ENCODE data around the gene FBN1.

FBN1 gene

DNA sequence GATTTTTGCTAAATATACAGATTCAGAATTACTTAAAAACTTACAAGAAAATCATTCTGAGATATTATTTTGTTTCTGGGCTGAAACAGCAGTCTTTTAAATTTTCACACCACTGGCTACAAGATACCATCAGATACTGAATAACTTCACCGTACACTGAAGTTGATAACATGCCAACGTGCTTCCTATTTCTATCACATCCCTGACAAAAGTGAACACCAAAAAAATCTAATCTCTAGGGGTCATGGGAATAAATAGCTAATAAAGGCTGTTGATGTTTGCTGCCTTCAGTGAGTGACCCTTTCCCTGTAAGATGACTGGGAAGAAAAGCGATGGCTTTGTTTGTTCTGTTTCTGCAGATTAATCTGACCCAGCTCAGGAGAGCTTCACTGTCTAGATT is 193.8 kb downstream of the FBN1 start:
- TF ChIP-seq POLR2A (IDR thresholded peaks at IDR 0.05; ENCODE audit: low read length) (no peak), GATA1 (IDR thresholded peaks at IDR 0.05; ENCODE audit: low read depth, low read length) (no peak)

DNA sequence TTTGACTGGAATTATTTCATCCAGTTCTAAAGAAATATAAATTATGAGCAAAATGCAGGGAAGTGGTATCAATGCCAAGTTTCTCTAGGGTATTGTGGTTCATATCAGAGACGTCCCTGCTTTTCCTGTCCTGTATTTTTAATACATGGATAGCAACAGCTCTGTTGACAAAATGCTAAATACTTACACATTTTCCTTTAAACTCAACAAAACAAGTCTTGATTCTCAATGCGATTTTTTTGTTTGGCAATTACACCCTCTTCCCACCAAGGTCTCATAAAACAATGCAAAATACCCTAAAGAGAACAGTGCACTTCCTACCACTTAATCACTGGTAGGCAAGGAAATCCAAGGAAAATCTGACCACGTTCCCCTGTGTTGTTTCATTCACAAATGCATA is 194.3 kb downstream of the FBN1 start:
- TF ChIP-seq POLR2A (IDR thresholded peaks at IDR 0.05; ENCODE audit: low read length) (no peak), GATA1 (IDR thresholded peaks at IDR 0.05; ENCODE audit: low read depth, low read length) (no peak)
- no peak for DNase-seq

More for the DNA sequence above, 193.8 kb downstream of the FBN1 start:
- DNase-seq, result no peak

DNA sequence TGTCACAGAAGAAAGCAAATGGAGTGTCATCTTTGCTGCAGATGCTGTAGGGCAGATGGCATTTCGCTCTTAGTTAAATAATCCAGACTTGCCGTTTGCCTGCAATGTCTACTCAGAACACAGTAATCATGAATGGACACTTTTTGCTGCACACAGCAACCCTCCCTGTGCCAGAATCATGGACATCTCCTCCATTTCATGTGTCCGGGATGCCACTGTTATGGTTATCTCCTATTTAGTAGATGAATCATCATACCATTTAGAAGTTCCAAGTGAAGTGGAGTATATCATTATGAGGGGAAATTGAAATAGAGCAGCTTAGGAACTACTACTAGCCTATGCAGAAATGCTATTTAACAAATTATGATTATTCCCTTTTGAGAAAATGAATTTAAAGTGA is 195.8 kb downstream of the FBN1 start:
- no peak for DNase-seq
- TF ChIP-seq GATA1 (IDR thresholded peaks at IDR 0.05; ENCODE audit: low read depth, low read length) (no peak), POLR2A (IDR thresholded peaks at IDR 0.05; ENCODE audit: low read length) (no peak)

DNA sequence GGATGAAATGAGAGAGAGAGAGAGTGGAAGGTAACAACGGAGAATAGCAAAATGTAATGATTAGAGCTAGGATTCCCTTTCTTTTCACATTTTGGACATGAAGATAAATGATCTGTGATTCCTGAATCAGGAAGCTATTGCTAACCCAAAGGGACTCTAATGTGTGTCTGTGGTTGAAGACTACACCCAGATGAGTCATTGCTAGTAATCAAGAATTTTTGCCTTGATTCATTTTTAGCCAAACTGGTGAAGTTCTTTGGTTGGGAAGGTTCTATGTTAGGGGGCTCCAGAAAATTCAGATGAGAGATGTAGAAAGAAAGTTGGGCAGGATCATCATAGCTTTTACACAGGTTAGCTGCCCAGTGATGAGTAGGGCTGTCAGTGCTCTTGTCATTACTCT is 197.9 kb downstream of the FBN1 start:
- TF ChIP-seq POLR2A (IDR thresholded peaks at IDR 0.05; ENCODE audit: low read length) (no peak), GATA1 (IDR thresholded peaks at IDR 0.05; ENCODE audit: low read depth, low read length) (no peak)
- peak in 1 of 2 experiments; percentile 12 for DNase-seq

DNA sequence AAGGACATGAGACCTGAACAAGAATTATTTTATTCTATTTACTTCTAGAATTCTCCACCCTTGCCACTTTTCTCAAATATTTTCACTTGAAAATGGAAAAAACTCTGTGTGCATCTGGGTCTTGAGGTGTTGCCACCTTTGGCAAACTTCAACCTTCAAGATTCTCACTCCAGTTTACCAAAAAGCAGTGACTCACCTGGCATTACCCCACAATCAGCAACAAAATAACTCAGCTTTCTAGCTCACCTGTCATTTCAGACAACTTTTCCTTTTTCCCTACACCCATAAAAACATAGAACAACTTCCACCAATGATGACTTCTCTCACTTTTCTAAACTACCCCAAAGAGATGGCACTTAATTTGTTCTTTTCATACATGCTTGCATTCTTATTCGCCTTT is 198.5 kb downstream of the FBN1 start:
- TF ChIP-seq POLR2A (IDR thresholded peaks at IDR 0.05; ENCODE audit: low read length), result no peak
- no peak for TF ChIP-seq GATA1 (IDR thresholded peaks at IDR 0.05; ENCODE audit: low read depth, low read length)
- DNase-seq, result peak in 1 of 2 experiments; percentile 9

DNA sequence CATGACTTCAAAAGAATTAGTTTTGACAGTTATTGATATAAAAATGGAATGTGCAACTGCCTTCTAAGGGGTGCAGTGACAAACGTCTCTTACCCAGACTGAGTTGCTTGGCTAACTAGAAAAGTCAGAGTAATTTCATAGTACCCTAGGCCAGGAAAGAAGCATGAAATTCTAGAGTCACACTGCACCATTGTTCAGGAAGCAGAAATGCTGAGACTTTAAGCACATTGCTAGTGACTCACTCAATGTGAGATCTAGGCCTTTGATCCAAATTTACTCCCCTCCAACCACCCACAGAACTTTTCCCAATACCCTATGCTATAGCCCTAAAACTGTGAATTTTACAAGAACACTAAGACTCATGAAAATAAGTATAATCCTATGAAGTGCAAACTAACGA is 203.5 kb downstream of the FBN1 start:
- DNase-seq, result no peak
- no peak for TF ChIP-seq GATA1 (IDR thresholded peaks at IDR 0.05; ENCODE audit: low read depth, low read length)
- no peak for TF ChIP-seq POLR2A (IDR thresholded peaks at IDR 0.05; ENCODE audit: low read length)

DNA sequence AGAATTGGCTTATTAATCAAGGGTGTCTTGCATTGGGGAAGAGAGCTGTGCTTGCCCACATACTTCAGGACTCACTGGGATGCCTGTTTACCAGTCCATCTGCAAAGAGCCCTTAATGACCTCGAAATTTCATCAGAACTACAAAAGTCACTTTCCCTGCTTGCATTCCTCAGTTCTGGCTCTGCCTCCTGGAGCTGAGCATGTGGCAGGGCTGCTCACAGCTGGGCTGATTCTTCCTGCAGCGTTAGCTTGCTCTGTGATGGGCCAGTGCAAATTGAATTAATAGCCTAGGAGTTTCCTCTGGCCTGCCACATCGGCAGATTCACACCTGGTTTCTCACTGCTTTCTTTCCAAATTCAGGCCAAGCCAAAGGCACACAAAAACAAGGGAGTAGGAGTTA is 205.4 kb downstream of the FBN1 start:
- TF ChIP-seq GATA1 (IDR thresholded peaks at IDR 0.05; ENCODE audit: low read depth, low read length), result no peak
- no peak for TF ChIP-seq POLR2A (IDR thresholded peaks at IDR 0.05; ENCODE audit: low read length)
- DNase-seq, result no peak

DNA sequence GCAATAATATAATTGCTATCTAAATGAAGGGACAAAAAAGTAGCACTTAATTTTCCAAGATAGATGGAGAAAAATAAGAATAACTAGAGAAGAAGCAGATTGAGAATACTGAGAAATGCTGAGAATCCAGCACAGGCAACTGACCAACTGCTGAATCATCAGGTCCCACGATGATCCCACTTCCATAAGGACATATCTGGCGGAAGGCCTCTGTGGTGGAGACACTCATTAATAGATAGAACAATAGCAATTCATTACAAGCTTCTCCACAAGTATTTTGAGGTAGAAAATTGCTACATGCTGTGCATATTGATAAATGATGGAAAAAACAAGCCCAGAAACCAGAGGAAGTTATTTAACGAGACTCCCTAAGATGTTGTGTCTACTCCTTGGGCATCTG is 208.3 kb downstream of the FBN1 start:
- TF ChIP-seq GATA1 (IDR thresholded peaks at IDR 0.05; ENCODE audit: low read depth, low read length) (no peak), POLR2A (IDR thresholded peaks at IDR 0.05; ENCODE audit: low read length) (no peak)
- DNase-seq, result no peak

DNA sequence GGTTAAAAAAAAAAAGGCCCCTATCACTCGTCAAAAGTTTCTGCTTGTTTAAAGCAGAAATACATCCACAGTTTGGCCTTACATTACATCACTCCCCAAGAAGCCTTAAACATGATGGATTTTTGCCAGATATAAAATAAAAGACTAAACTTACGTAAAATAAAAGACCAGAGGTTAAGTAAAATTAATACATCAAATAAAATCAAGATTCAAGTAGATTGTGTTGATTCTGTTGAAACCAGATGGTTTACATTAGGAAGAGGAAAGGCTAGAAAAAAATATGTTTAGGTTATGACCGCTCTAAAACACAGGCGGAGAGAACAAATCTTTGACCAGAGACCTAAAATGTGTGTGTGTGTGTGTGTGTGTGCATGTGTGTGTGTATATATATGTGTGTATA is 210.2 kb downstream of the FBN1 start:
- no peak for DNase-seq
- TF ChIP-seq GATA1 (IDR thresholded peaks at IDR 0.05; ENCODE audit: low read depth, low read length) (no peak), POLR2A (IDR thresholded peaks at IDR 0.05; ENCODE audit: low read length) (no peak)

DNA sequence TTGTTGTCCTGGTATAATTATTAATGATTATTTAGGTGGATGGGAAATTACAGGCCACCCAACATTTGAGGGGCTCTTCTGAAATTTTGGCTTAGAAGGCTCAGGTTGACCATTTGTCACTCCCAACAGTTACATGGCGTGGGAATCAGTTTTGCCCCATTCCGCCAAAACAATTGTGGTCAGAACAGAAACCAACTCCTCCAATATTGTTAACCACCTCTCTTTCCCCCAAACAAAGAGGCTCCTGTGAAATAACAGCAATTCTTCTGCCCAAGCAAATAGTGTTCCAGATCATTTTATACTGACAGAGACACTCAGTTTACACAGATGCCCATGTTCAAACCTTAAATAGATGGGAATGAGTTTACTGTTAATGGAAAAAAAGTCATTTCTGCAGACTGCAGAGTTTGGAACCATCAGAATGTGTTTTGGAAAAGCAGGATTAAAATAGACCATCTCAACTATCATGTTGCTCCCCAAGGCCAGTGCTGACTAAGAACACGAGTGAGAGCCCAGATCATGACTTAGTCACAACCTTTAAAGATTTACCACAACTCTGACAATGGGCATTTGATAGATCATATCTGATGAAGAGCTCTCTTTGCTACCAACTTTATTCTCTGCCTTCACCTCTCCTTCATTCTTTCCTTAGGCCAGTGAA is 212.2 kb downstream of the FBN1 start:
- DNase-seq, result no peak
- TF ChIP-seq POLR2A (IDR thresholded peaks at IDR 0.05; ENCODE audit: low read length) (no peak), GATA1 (IDR thresholded peaks at IDR 0.05; ENCODE audit: low read depth, low read length) (no peak)

DNA sequence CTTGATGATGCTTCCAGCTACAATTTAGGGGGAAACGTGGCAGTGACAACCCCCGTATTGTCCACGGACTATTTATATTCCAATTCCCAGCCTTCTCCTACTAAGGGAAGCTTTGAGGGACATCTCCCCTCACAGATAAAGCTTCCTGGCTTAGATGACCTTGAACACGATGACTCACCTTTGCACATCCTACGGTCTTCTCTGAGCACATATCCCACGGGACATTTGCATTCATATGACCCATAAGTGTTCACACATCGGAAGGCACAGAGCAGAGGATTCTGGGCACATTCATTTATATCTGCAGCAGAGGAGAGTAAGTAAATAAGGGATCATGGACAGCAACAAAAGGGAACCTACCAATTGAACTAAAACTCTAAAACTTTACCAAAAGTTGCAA is 212.8 kb downstream of the FBN1 start:
- no peak for TF ChIP-seq GATA1 (IDR thresholded peaks at IDR 0.05; ENCODE audit: low read depth, low read length)
- TF ChIP-seq POLR2A (IDR thresholded peaks at IDR 0.05; ENCODE audit: low read length), result no peak
- no peak for DNase-seq

DNA sequence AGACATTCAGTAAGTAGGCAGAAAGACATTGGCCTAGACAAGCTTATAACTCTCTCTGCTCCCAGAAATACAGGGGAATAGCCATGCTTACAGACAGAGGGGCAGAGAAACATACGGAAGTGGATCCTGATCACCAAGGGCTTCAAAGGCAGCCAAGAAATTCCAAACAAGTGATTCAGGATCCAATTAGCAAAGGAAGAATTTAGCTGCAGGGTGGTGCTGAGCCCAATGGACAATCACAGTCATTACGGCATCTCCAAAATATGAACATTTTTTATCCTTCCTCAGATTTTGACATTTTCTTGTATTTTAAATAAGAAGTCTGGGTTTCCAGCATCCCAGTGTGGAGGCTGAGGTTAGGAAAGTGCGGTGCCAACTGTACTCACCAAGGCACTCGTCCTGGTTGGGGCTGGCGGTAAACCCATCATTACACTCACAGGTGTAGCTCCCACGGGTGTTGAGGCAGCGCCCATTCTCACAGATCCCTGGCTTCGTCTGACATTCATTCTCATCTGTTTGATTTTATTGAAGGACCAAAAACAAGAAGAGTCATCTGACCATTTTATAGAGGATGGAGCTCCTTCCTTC is 217.5 kb downstream of the FBN1 start:
- TF ChIP-seq POLR2A (IDR thresholded peaks at IDR 0.05; ENCODE audit: low read length) (no peak), GATA1 (IDR thresholded peaks at IDR 0.05; ENCODE audit: low read depth, low read length) (no peak)
- no peak for DNase-seq

DNA sequence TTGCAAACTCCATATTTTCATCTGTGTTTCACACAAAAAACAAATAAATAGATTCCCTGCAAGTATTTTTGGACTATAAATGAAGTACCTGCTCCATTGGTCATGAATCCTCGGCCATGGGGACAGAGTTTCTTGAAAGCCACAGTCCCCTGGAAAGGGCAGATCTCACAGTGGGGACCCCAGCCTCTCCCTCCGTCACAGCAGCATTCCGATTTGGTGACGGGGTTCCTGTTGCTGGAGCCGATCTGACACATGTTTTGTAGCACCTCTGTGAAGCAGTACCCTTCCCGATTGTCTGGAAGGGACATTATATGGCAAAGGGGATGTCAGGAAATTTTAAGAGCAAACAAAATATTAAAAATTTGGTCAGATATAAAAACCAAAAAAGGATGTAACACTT is 218.0 kb downstream of the FBN1 start:
- TF ChIP-seq GATA1 (IDR thresholded peaks at IDR 0.05; ENCODE audit: low read depth, low read length) (no peak), POLR2A (IDR thresholded peaks at IDR 0.05; ENCODE audit: low read length) (no peak)
- DNase-seq, result no peak

DNA sequence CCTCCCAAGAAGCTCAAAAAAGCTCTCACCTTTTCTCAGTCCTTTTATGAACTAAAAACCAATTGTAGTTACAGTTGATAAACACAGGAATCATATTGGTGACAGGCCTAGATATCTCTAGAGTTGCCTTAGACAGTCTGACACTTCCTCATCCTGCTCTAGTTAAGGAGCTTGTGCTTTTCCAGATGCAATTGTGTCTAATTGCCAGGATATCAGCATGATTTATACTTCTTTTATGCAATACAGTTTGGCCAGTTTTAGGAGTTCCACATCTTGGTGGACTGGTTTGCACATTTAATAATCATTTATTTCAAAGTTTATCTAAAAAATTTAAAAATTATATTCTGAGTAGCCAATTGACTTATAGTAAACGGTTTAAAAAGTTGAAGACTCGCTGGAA is 218.6 kb downstream of the FBN1 start:
- TF ChIP-seq GATA1 (IDR thresholded peaks at IDR 0.05; ENCODE audit: low read depth, low read length), result no peak
- no peak for TF ChIP-seq POLR2A (IDR thresholded peaks at IDR 0.05; ENCODE audit: low read length)
- DNase-seq, result no peak

DNA sequence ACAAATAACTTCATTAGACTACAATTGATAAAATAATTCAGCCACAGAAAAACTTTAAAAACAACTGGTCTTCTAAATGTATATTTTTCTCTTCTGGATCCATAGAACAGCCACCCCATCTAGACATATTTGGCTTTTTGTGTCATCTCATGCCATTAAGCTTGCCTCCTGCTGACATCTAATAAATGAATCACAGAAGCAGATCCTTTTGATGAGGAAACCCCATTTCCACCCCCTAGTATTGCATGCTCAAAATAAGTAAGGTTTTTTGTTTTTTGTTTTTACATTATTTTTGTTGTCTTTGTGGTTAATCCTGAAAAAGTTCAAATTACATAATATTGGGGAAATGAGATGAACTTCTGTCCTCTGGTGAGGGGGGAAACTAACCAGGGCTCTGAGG is 219.5 kb downstream of the FBN1 start:
- TF ChIP-seq POLR2A (IDR thresholded peaks at IDR 0.05; ENCODE audit: low read length), result no peak
- no peak for TF ChIP-seq GATA1 (IDR thresholded peaks at IDR 0.05; ENCODE audit: low read depth, low read length)
- no peak for DNase-seq
